HEK293 (cell line): ENCODE results near the gene CDK19.
A peak's percentile ranks its signal among the peaks of the same experiment; 100 is the strongest.

Experiments
- CTCF ChIA-PET: fragments of 350-600 bp; formaldehyde crosslinking; extraction: SDS; loops from one replicate; lab custom pipeline; 2021; ENCODE audit warnings: antibody characterized with exemption; lab: Yijun Ruan, JAX
- POLR2A ChIA-PET: fragments of 300-600 bp; formaldehyde crosslinking; extraction: SDS; loops from one replicate; lab custom pipeline; 2020; ENCODE audit warnings: antibody characterized with exemption, inconsistent platforms; lab: Yijun Ruan, JAX
- H3K27ac ChIP-seq: fragments of 200-500 bp; sonication (Bioruptor generic); 2 replicates; pipeline ENCODE4 v1.5.1; 2014; ENCODE audit warnings: low read depth, low read length, control low read depth, inconsistent platforms; ENCODE audit errors: extremely low read depth
- H3K36me3 ChIP-seq, 2 experiments: fragments of 200-500 bp in 1 of 2; sonication (Bioruptor generic) in 1 of 2; 1 replicate in 1 of 2; 2 replicates in 1 of 2; pipeline ENCODE4 v1.5.1; 2014 to 2017; ENCODE audit warnings: inconsistent platforms in 2 of 2, low read length in 2 of 2; ENCODE audit not compliant: control insufficient read depth in 2 of 2, insufficient read depth in 1 of 2
- H3K4me1 ChIP-seq: fragments of 200-500 bp; sonication (Bioruptor generic); 2 replicates; pipeline ENCODE4 v1.5.1; 2014; ENCODE audit warnings: mild to moderate bottlenecking, low read length, inconsistent platforms; ENCODE audit not compliant: control insufficient read depth, insufficient read depth
- H3K4me3 ChIP-seq: 2 replicates; pipeline ENCODE4 v1.5.1; 2011; ENCODE audit warnings: low read depth, mild to moderate bottlenecking, control low read depth, low read length, moderate library complexity
- H3K9me3 ChIP-seq: fragments of 200-500 bp; sonication (Bioruptor generic); 2 replicates; pipeline ENCODE4 v1.5.1; 2014; ENCODE audit warnings: low read depth, low read length, inconsistent platforms; ENCODE audit not compliant: control insufficient read depth, insufficient read depth
- FEZF1 ChIP-seq: fragments of 450-650 bp; formaldehyde crosslinking; IDR thresholded peaks from 2 replicates; pipeline ENCODE4 v1.5.1; 2016; ENCODE audit warnings: missing biosample characterization, missing genetic modification characterization
- GLIS1 ChIP-seq: fragments of 450-650 bp; formaldehyde crosslinking; IDR thresholded peaks from 2 replicates; pipeline ENCODE4 v1.5.1; 2016; ENCODE audit warnings: missing biosample characterization, missing genetic modification characterization
- KLF1 ChIP-seq: fragments of 450-650 bp; formaldehyde crosslinking; IDR thresholded peaks from 2 replicates; pipeline ENCODE4 v1.5.1; 2016; ENCODE audit warnings: missing biosample characterization, missing genetic modification characterization
- OVOL3 ChIP-seq: fragments of 450-650 bp; formaldehyde crosslinking; IDR thresholded peaks from 2 replicates; pipeline ENCODE4 v1.5.1; 2016; ENCODE audit warnings: missing biosample characterization, missing genetic modification characterization
- RBAK ChIP-seq: fragments of 450-650 bp; formaldehyde crosslinking; IDR thresholded peaks from 2 replicates; pipeline ENCODE4 v1.5.1; 2016; ENCODE audit warnings: missing biosample characterization, missing genetic modification characterization
- SALL2 ChIP-seq: fragments of 450-650 bp; formaldehyde crosslinking; IDR thresholded peaks from 2 replicates; pipeline ENCODE4 v1.5.0; 2017; ENCODE audit warnings: missing biosample characterization, mild to moderate bottlenecking, missing genetic modification characterization, borderline replicate concordance
- WT1 ChIP-seq: fragments of 450-650 bp; formaldehyde crosslinking; IDR thresholded peaks from 2 replicates; pipeline ENCODE4 v1.5.1; 2016; ENCODE audit warnings: missing biosample characterization, missing genetic modification characterization
- ZBTB7A ChIP-seq: fragments of 450-650 bp; formaldehyde crosslinking; IDR thresholded peaks from 2 replicates; pipeline ENCODE4 v1.5.1; 2016; ENCODE audit warnings: low read depth, missing biosample characterization, missing genetic modification characterization
- ZBTB8A ChIP-seq: fragments of 450-650 bp; formaldehyde crosslinking; IDR thresholded peaks from 2 replicates; pipeline ENCODE4 v1.5.1; 2016; ENCODE audit warnings: missing biosample characterization, missing genetic modification characterization
- ZNF133 ChIP-seq: fragments of 450-650 bp; formaldehyde crosslinking; IDR thresholded peaks from 2 replicates; pipeline ENCODE4 v1.5.1; 2016; ENCODE audit warnings: missing biosample characterization, missing genetic modification characterization
- ZNF140 ChIP-seq: fragments of 450-650 bp; formaldehyde crosslinking; IDR thresholded peaks from 2 replicates; pipeline ENCODE4 v1.5.1; 2016; ENCODE audit warnings: missing biosample characterization, missing genetic modification characterization
- ZNF221 ChIP-seq: fragments of 450-650 bp; formaldehyde crosslinking; IDR thresholded peaks from 2 replicates; pipeline ENCODE4 v1.5.1; 2017; ENCODE audit warnings: missing biosample characterization, missing genetic modification characterization, borderline replicate concordance
- ZNF311 ChIP-seq: fragments of 450-650 bp; formaldehyde crosslinking; IDR thresholded peaks from 2 replicates; pipeline ENCODE4 v1.5.1; 2017; ENCODE audit warnings: missing biosample characterization, missing genetic modification characterization, borderline replicate concordance
- ZNF335 ChIP-seq: fragments of 450-650 bp; formaldehyde crosslinking; conservative IDR thresholded peaks from 2 replicates; pipeline ENCODE4 v1.5.1; 2016; ENCODE audit warnings: missing biosample characterization, missing genetic modification characterization
- ZNF426 ChIP-seq: fragments of 450-650 bp; formaldehyde crosslinking; IDR thresholded peaks from 2 replicates; pipeline ENCODE4 v1.5.1; 2017; ENCODE audit warnings: missing biosample characterization, missing genetic modification characterization, mild to moderate bottlenecking, inconsistent platforms, moderate library complexity
- ZNF623 ChIP-seq: fragments of 450-650 bp; formaldehyde crosslinking; IDR thresholded peaks from 2 replicates; pipeline ENCODE4 v1.5.1; 2016; ENCODE audit warnings: missing biosample characterization, missing genetic modification characterization
- TF ChIP-seq, protein P1 (sequence below): fragments of 450-650 bp; formaldehyde crosslinking; IDR thresholded peaks from 2 replicates; pipeline ENCODE4 v1.5.1; 2016; ENCODE audit warnings: missing biosample characterization, missing genetic modification characterization
- TF ChIP-seq, protein P2 (sequence below): fragments of 450-650 bp; IDR thresholded peaks from 2 replicates; pipeline ENCODE4 v1.5.1; 2018; ENCODE audit warnings: missing biosample characterization, mild to moderate bottlenecking, missing genetic modification characterization
- TF ChIP-seq, protein P3 (sequence below): fragments of 450-650 bp; formaldehyde crosslinking; IDR thresholded peaks from 2 replicates; pipeline ENCODE4 v1.5.1; 2016; ENCODE audit warnings: missing biosample characterization, missing genetic modification characterization
- TF ChIP-seq, protein P4 (sequence below): fragments of 450-650 bp; formaldehyde crosslinking; IDR thresholded peaks from 2 replicates; pipeline ENCODE4 v1.5.1; 2017; ENCODE audit warnings: missing biosample characterization, missing genetic modification characterization
- TF ChIP-seq, protein P5 (sequence below): fragments of 450-650 bp; formaldehyde crosslinking; IDR thresholded peaks from 2 replicates; pipeline ENCODE4 v1.5.1; 2016; ENCODE audit warnings: missing biosample characterization, missing genetic modification characterization

Gene CDK19

DNA sequence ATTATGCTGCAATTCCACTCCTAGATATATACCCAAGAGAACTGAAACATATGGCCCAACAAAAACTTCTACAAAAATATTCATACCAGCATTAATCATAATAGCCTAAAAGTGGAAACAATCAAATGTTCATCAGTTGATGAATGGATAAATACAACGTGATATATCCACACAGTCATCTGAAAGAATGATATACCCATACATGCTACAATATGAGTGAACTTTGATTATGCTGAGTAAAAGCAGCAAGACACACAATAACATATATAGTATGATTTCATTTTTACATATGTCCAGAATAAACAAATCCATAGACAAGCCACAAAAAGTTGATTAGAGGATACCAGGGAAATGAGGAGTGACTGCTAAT is 30.7 kb downstream of the CDK19 start:
- Histone ChIP-seq H3K27ac (no peak overlapping the region), H3K36me3 (no peaks in the 10 kb centered on the region), H3K4me1 (peaks cover 5% of the 10 kb centered on the region; the same call in 1 of the 2 replicates), H3K9me3 (no peaks in the 10 kb centered on the region; the same call in none of the 2 replicates), H3K4me3 (no peak overlapping the region)
- ChIA-PET POLR2A (interaction anchor here (1.2 kb wide), 1 partner anchor 91 kb away, joined by 4 read pairs; no protein-coding TSS in a partner anchor), CTCF (interaction anchor here (0.6 kb wide), 1 partner anchor 43 kb away, joined by 7 read pairs; no protein-coding TSS in a partner anchor)
- TF ChIP-seq ZNF311 = no peak
- TF ChIP-seq, protein P1, sequence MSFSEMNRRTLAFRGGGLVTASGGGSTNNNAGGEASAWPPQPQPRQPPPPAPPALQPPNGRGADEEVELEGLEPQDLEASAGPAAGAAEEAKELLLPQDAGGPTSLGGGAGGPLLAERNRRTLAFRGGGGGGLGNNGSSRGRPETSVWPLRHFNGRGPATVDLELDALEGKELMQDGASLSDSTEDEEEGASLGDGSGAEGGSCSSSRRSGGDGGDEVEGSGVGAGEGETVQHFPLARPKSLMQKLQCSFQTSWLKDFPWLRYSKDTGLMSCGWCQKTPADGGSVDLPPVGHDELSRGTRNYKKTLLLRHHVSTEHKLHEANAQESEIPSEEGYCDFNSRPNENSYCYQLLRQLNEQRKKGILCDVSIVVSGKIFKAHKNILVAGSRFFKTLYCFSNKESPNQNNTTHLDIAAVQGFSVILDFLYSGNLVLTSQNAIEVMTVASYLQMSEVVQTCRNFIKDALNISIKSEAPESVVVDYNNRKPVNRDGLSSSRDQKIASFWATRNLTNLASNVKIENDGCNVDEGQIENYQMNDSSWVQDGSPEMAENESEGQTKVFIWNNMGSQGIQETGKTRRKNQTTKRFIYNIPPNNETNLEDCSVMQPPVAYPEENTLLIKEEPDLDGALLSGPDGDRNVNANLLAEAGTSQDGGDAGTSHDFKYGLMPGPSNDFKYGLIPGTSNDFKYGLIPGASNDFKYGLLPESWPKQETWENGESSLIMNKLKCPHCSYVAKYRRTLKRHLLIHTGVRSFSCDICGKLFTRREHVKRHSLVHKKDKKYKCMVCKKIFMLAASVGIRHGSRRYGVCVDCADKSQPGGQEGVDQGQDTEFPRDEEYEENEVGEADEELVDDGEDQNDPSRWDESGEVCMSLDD (tag by site-specific recombination) = no peak
- TF ChIP-seq ZNF221 (tag by site-specific recombination) = no peak
- TF ChIP-seq SALL2 (tag by site-specific recombination) = no peak
- peak; percentile 53 for TF ChIP-seq ZNF140 (tag by site-specific recombination)

DNA sequence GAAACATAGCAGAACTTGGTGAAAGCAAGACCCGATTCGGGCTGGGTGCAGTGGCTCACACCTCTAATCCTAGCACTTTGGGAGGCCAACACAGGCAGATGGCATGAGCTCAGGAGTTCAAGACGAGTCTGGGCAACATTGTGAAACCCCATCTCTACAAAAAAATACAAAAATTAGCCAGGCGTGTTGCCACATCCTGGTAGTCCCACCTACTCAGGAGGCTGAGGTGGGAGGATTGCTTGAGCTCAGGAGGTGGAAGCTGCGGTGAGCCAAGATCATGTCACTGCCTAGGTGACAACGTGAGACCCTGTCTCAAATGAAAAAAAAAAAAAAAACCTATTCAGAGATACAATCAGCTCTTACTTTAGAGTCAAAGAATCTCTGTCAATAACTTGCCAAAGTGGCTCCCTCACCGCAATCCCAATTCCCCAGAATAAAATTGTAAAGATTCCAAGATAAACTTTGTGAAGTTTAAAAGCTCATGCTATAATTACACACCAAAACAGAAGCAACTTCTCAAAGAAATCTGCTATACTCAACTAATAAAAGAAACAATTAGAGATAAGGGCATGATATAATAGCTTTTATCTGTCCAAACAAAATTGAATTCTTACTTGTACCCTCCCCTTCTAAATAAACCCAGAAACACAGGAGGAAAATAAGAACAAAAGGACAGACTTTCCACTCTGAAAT is 33.6 kb downstream of the CDK19 start:
- no peaks in the 10 kb centered on the region for H3K36me3 ChIP-seq
- ChIA-PET CTCF (interaction anchor here (0.6 to 0.9 kb wide), 3 partner anchors 12 to 1856 kb away, joined by 3 to 5 read pairs (median 5); no protein-coding TSS in a partner anchor), POLR2A (interaction anchor here (0.6 to 2.6 kb wide), 4 partner anchors 33 to 95 kb away, joined by 3 to 11 read pairs (median 4); partner anchors contain the start of genes AMD1 and CDK19)
- H3K27ac ChIP-seq = no peak overlapping the region
- no peaks in the 10 kb centered on the region for H3K9me3 ChIP-seq
- H3K4me1 ChIP-seq = peaks cover 5% of the 10 kb centered on the region; the same call in 1 of the 2 replicates
- no peak overlapping the region for H3K4me3 ChIP-seq
- TF ChIP-seq ZNF426 (tag by site-specific recombination) (no peak), FEZF1 (peak; percentile 87), GLIS1 (tag by site-specific recombination) (no peak), ZNF335 (tag by site-specific recombination) (no peak; the same call in 1 of the 2 replicates), ZBTB8A (no peak), WT1 (tag by site-specific recombination) (peak; percentile 64; the same call in 1 of the 2 replicates), OVOL3 (peak; percentile 13; the same call in 1 of the 2 replicates), ZNF623 (tag by site-specific recombination) (0 out of 2 replicates have a peak, but pooled peaks have one; percentile 6), ZBTB7A (tag by site-specific recombination) (no peak), ZNF133 (tag by site-specific recombination) (peak; percentile 50; the same call in 1 of the 2 replicates), KLF1 (tag by site-specific recombination) (no peak), RBAK (tag by site-specific recombination) (no peak)
- TF ChIP-seq, protein P2, sequence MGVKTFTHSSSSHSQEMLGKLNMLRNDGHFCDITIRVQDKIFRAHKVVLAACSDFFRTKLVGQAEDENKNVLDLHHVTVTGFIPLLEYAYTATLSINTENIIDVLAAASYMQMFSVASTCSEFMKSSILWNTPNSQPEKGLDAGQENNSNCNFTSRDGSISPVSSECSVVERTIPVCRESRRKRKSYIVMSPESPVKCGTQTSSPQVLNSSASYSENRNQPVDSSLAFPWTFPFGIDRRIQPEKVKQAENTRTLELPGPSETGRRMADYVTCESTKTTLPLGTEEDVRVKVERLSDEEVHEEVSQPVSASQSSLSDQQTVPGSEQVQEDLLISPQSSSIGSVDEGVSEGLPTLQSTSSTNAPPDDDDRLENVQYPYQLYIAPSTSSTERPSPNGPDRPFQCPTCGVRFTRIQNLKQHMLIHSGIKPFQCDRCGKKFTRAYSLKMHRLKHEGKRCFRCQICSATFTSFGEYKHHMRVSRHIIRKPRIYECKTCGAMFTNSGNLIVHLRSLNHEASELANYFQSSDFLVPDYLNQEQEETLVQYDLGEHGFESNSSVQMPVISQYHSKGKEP (tag by site-specific recombination) = 0 out of 2 replicates have a peak, but pooled peaks have one; percentile 31
- TF ChIP-seq, protein P3, sequence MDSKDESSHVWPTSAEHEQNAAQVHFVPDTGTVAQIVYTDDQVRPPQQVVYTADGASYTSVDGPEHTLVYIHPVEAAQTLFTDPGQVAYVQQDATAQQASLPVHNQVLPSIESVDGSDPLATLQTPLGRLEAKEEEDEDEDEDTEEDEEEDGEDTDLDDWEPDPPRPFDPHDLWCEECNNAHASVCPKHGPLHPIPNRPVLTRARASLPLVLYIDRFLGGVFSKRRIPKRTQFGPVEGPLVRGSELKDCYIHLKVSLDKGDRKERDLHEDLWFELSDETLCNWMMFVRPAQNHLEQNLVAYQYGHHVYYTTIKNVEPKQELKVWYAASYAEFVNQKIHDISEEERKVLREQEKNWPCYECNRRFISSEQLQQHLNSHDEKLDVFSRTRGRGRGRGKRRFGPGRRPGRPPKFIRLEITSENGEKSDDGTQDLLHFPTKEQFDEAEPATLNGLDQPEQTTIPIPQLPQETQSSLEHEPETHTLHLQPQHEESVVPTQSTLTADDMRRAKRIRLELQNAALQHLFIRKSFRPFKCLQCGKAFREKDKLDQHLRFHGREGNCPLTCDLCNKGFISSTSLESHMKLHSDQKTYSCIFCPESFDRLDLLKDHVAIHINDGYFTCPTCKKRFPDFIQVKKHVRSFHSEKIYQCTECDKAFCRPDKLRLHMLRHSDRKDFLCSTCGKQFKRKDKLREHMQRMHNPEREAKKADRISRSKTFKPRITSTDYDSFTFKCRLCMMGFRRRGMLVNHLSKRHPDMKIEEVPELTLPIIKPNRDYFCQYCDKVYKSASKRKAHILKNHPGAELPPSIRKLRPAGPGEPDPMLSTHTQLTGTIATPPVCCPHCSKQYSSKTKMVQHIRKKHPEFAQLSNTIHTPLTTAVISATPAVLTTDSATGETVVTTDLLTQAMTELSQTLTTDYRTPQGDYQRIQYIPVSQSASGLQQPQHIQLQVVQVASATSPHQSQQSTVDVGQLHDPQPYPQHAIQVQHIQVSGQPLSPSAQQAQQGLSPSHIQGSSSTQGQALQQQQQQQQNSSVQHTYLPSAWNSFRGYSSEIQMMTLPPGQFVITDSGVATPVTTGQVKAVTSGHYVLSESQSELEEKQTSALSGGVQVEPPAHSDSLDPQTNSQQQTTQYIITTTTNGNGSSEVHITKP (tag by site-specific recombination) = peak; percentile 23; the same call in 1 of the 2 replicates
- TF ChIP-seq, protein P4, sequence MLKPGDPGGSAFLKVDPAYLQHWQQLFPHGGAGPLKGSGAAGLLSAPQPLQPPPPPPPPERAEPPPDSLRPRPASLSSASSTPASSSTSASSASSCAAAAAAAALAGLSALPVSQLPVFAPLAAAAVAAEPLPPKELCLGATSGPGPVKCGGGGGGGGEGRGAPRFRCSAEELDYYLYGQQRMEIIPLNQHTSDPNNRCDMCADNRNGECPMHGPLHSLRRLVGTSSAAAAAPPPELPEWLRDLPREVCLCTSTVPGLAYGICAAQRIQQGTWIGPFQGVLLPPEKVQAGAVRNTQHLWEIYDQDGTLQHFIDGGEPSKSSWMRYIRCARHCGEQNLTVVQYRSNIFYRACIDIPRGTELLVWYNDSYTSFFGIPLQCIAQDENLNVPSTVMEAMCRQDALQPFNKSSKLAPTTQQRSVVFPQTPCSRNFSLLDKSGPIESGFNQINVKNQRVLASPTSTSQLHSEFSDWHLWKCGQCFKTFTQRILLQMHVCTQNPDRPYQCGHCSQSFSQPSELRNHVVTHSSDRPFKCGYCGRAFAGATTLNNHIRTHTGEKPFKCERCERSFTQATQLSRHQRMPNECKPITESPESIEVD = peak; percentile 91
- TF ChIP-seq, protein P5, sequence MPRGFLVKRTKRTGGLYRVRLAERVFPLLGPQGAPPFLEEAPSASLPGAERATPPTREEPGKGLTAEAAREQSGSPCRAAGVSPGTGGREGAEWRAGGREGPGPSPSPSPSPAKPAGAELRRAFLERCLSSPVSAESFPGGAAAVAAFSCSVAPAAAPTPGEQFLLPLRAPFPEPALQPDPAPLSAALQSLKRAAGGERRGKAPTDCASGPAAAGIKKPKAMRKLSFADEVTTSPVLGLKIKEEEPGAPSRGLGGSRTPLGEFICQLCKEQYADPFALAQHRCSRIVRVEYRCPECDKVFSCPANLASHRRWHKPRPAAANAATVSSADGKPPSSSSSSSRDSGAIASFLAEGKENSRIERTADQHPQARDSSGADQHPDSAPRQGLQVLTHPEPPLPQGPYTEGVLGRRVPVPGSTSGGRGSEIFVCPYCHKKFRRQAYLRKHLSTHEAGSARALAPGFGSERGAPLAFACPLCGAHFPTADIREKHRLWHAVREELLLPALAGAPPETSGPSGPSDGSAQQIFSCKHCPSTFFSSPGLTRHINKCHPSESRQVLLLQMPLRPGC = no peak
